Skin epidermis (tissue), 12 donors: ENCODE data around the gene MB.
"Not testable (repeated sequence)": the region's sequence is repeated elsewhere in the genome, so short reads cannot be mapped to it uniquely, and the experiment has no call there.

Experiments
- H3K27ac ChIP-seq, 21 experiments: fragments of 200-600 bp; sonication (generic) in 11 of 21; one replicate each; pipeline ENCODE4 v1.5.0; 2020; ENCODE audit warnings: mild to moderate bottlenecking in 3 of 21, inconsistent platforms in 2 of 21, moderate library complexity in 2 of 21
- H3K4me3 ChIP-seq, 7 experiments: fragments of 200-600 bp; sonication (generic) in 2 of 7; one replicate each; pipeline ENCODE4 v1.5.0; 2020; ENCODE audit warnings: inconsistent platforms in 2 of 7, mild to moderate bottlenecking in 2 of 7, moderate library complexity in 1 of 7

MB gene

GRCh38 chr22:35641494-35642120, 24.5 kb upstream of the MB start:
- H3K27ac ChIP-seq = no peak overlapping the region

GRCh38 chr22:35638410-35638809, 21.3 kb upstream of the MB start:
- H3K4me3 ChIP-seq = no peak overlapping the region
- H3K27ac ChIP-seq = peak overlapping the region in 19 of 21 experiments; percentile 39 to 81 (median 64)

More at GRCh38 chr22:35641494-35642120, 24.5 kb upstream of the MB start:
- no peak overlapping the region for H3K4me3 ChIP-seq

- Histone ChIP-seq H3K27ac (peak overlapping the region in 19 of 21 experiments; percentile 39 to 81 (median 63)), H3K4me3 (no peak overlapping the region)
Measured at GRCh38 chr22:35638001-35638400, 20.9 kb upstream of the MB start.

DNA sequence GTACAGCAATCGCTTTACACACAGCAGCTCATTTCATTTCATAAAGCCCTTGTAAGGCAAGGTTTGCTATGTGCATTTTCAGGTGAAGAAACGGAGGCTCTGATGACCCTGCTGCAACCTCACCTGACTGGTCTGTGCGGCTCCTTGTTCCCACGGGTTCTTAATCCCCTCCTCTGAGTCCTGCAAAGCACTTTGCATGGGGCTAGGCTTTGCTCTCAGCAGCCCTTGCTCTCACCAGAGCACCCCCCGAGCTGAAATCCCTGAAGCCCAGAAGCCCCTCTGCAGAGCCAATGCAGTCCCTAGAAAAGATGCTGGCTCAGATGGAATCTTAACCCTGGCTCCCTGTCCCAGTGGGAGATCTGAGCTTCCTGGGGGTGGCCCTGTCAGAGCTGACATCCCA, 20.1 kb upstream of the MB start:
- H3K4me3 ChIP-seq = no peak overlapping the region
- H3K27ac ChIP-seq = peak overlapping the region in 5 of 21 experiments; percentile 44 to 79 (median 63)

DNA sequence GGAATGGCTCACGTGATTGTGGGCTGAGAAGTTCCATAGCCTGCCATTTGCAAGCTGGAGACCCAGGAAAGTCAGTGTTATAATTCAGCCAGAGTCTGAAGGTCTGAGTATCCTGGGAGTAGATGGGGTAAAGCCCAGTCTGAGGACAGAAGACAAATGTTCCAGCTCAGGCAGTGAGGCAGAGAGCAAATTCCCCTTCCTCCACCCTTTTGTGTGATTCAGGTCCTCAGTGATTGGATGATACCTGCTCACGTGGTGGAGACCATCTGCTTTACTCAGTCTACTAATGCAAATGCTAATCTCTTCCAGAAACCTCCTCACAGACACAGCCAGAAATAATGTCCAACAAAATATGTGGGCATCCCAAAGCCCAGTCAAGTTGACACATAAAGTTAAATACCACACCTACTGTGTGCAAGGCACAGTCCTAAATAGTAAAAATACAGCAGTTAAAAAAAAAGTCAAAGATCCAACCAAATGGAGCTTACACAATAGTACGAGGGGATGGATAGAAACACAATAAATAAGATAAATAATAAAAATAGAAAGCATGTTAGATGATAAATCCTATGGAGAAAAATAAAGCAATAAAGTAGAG, 17.9 kb upstream of the MB start:
- no peak overlapping the region for H3K27ac ChIP-seq
- H3K4me3 ChIP-seq = no peak overlapping the region

- Histone ChIP-seq H3K4me3 (no peak overlapping the region), H3K27ac (no peak overlapping the region)
Measured at GRCh38 chr22:35634015-35634414, 16.9 kb upstream of the MB start.

DNA sequence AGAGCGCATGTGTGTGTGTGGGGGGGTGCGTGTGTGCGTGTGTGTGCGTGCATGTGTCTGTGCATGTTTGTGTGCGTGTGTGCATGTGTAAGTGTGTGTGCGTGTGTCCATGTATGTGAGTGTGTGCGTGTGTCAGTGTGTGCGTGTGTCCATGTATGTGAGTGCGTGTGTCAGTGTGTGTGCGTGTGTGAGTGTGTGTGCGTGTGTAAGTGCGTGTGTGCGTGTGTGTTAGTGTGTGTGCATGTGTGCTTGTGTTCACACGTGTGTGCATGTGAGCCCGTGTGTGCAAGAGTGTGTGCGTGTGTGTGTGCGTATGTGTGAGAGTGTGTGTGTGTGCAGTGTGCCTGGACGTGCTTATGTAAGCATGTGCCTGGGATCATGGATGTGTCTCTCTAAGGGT, 16.4 kb upstream of the MB start:
- no peak overlapping the region for H3K27ac ChIP-seq
- no peak overlapping the region for H3K4me3 ChIP-seq

- H3K27ac ChIP-seq = no peak overlapping the region
- no peak overlapping the region for H3K4me3 ChIP-seq
Measured at GRCh38 chr22:35632935-35633334, 15.8 kb upstream of the MB start.

DNA sequence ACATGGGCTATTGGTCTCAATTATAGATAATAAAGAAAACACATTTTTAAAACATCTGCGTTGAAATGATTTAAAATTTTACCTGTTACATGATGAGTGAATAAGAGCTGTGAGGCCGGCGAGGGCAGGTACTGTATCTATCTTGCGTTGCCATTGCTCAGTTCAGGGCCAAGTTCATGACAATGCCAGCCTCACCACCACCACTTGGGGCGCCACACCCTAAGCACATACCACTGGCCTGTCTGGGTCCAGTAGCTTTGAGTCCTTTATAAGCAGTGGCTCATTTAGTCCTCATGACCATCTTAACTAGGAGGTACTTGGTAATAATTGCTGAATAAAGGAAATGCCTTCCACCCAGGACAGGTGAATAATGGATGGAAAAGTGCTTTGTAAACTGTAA, 14.5 kb upstream of the MB start:
- H3K27ac ChIP-seq = no peak overlapping the region
- H3K4me3 ChIP-seq = no peak overlapping the region

- Histone ChIP-seq H3K27ac (peak overlapping the region in 4 of 21 experiments; percentile 1 to 35 (median 30)), H3K4me3 (no peak overlapping the region)
Measured at GRCh38 chr22:35630891-35631290, 13.8 kb upstream of the MB start.

GRCh38 chr22:35630387-35630793, 13.3 kb upstream of the MB start:
- H3K4me3 ChIP-seq = no peak overlapping the region
- H3K27ac ChIP-seq = peak overlapping the region in 10 of 21 experiments; percentile 1 to 65 (median 32)

- Histone ChIP-seq H3K27ac (peak overlapping the region in 16 of 21 experiments; percentile 2 to 69 (median 45)), H3K4me3 (no peak overlapping the region)
Measured at GRCh38 chr22:35629406-35630216, 12.5 kb upstream of the MB start.

DNA sequence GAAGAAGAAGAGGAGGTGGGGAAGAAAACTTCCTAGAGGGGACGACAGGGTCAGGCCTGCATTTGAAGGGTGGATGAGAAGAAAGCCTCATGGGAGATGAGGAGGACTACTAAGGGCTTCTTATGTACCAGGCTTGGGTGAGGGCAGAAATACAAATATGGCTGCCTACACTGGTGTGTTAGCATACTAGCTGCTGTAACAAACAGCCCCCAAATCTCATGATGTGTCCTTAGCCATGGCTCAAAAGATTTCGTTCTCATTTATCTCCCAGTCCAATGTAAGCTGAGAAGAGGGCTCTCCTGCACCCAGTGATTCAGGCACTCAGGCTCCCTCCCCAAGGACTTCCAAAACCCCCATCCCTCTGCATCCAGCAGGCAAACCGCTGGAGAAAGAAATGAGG, 11.6 kb upstream of the MB start:
- H3K27ac ChIP-seq = peak overlapping the region in 8 of 21 experiments; percentile 9 to 69 (median 46)
- no peak overlapping the region for H3K4me3 ChIP-seq

- peak overlapping the region; percentile 28 to 48 (median 34) for H3K4me3 ChIP-seq
Measured at GRCh38 chr22:35627267-35628041, 10.3 kb upstream of the MB start.

GRCh38 chr22:35625763-35626432, 8.8 kb upstream of the MB start:
- Histone ChIP-seq H3K27ac (no peak overlapping the region), H3K4me3 (no peak overlapping the region)

More at GRCh38 chr22:35627267-35628041, 10.3 kb upstream of the MB start:
- H3K27ac ChIP-seq = peak overlapping the region in 20 of 21 experiments; percentile 18 to 85 (median 67)

- no peak overlapping the region for H3K27ac ChIP-seq
- H3K4me3 ChIP-seq = no peak overlapping the region
Measured at GRCh38 chr22:35624547-35624946, 7.4 kb upstream of the MB start.

DNA sequence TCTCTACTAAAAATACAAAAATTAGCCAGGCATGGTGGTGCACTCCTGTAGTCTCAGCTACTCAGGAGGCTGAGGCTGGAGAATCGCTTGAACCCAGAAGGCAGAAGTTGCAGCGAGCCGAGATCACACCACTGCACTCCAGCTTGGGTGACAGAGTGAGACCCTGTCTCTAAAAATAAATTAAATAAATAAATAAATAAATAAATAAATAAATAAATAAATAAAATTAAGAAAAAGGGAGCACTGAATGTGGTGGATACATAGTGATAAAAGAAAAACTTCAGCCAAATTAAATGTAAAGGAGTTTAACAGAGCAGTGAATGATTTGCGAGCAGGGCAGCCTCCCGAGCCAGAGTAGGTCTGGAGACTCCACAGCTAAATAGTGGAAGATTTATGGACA, 6.8 kb upstream of the MB start:
- not testable (repeated sequence) for H3K27ac ChIP-seq, H3K4me3 ChIP-seq

- Histone ChIP-seq H3K4me3 (no peak overlapping the region), H3K27ac (peak overlapping the region in 1 of 21 experiments; percentile 47)
Measured at GRCh38 chr22:35622191-35622913, 5.2 kb upstream of the MB start.

DNA sequence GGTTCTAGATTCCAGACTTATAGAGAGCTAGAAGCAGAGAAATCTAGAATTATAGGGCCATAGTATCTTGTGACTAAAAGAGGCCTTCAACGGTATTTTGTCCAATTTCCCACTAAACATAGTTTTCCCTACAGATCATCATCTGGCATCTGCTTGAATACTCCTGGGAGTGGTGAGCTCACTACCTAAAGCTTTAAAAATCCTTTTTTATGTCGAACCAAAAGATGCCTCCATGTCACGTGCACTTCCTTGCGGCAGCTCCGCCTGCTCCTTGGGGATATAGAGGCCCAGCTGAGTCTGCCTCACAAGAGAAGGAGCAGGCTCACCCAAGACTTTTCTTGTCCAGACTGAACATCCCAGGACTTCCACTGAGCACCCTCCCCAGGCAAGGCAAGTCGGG, 4.3 kb upstream of the MB start:
- no peak overlapping the region for H3K4me3 ChIP-seq
- peak overlapping the region in 2 of 21 experiments; percentile 16 to 29 for H3K27ac ChIP-seq
